Nucleus accumbens (tissue), 56 donors: ENCODE measurements around the gene PDE4B.

Source experiments
- DNase-seq, 56 donors: peaks; one replicate each; lab custom pipeline; 2025; lab: John Stamatoyannopoulos, UW

PDE4B gene

GRCh38 chr1:66346057-66346795, 553.5 kb downstream of the PDE4B start:
- no peak for DNase-seq

DNA sequence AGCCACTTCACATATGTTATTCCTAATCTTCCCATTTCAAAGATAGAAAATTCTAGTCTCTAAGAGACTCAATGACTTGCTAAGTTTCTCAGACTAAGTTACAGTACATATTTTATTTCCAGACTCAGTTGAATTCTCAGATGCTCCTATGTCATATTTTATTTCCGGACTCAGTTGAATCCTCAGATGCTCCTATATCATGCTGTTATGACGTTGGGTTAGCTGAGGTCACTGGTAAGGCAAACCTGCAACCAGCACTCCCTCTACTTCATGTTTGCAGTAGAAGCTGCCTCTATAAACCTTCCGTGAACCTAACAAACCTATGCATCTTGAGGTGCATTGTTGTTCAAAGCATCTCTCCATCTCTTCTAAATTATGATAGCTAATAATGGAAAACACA, 554.2 kb downstream of the PDE4B start:
- no peak for DNase-seq

GRCh38 chr1:66348776-66349175, 556.1 kb downstream of the PDE4B start:
- no peak for DNase-seq

GRCh38 chr1:66349242-66349641, 556.5 kb downstream of the PDE4B start:
- peak in 1 of 56 donors; percentile 14 for DNase-seq

GRCh38 chr1:66350001-66350547, 557.4 kb downstream of the PDE4B start:
- peak in 12 of 56 donors; percentile 14 to 64 (median 38) for DNase-seq

DNA sequence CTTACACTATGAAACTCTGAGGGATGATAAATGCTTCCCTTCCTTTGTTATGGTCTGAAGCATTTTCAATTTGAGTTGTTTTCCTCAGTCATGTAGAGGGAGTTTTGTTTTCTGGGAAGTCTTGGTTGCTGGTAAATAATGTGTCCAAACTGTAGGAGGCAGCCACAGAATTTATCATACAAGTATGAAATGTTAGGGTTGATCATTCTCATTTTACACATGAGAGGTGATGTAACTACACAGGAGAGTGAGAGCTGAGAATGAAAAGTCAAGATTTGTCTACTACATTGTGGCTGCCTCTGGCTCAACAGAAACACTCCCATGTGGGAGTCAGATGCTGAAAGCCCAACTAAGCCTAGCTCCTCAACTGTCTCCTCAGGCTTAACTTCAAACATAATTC, 558.8 kb downstream of the PDE4B start:
- no peak for DNase-seq

DNA sequence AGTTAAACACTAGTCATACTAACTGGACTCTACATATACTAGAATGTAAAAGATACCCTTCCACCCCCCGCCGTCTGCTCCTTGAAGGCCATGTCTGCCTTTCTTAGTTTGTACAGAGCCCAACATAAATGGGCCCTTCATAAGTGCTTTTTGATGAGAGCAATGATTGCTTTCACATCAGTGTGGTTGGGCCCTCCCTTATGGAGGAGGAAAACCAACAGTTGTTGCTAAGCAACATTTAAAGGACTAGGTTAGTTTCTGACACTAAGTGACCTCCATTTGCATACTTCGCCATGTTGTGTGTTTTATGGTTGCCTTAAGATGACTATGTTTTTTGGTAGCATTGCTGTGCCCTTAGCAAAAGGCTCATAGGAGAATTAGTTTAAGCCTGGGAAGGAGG, 559.2 kb downstream of the PDE4B start:
- DNase-seq: no peak

DNA sequence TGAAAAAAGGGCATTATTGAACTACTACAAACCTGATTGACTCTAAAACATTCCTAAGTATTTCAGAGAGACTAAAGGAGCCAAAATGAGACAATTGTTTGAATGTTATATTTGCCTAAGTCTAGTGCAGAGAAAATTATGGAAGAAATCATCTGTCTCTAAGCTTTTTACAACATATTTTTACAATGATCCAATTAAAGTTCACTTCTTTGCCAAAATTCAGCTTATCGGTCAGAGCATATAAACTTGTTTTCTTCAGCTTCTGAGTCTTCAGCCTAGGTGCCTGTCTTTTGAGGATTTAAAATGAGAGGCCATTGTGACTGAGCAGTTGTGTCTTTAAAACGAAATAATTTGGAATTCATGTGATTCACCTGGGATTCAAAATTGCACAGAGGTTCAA, 560.1 kb downstream of the PDE4B start:
- no peak for DNase-seq

DNA sequence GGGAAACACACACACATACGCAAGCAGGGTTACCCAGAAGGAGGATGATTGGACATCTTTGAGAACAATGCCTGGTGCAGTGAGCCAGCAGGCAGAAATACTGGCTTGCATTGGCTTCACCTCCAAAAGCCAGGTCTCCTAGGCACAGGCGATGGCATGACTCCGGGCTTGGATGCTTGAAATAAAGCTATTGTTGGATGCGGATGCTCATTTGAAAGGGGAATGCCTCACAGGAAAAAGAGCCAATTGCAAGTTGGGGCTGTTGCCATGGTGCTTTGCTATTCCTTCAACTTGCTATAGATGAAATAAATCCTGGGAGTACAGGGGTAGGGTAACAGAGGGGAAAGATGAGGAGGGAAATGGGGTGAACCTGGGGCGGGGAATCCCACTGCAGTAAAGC, 560.6 kb downstream of the PDE4B start:
- DNase-seq: peak in 44 of 56 donors; percentile 20 to 78 (median 52)

DNA sequence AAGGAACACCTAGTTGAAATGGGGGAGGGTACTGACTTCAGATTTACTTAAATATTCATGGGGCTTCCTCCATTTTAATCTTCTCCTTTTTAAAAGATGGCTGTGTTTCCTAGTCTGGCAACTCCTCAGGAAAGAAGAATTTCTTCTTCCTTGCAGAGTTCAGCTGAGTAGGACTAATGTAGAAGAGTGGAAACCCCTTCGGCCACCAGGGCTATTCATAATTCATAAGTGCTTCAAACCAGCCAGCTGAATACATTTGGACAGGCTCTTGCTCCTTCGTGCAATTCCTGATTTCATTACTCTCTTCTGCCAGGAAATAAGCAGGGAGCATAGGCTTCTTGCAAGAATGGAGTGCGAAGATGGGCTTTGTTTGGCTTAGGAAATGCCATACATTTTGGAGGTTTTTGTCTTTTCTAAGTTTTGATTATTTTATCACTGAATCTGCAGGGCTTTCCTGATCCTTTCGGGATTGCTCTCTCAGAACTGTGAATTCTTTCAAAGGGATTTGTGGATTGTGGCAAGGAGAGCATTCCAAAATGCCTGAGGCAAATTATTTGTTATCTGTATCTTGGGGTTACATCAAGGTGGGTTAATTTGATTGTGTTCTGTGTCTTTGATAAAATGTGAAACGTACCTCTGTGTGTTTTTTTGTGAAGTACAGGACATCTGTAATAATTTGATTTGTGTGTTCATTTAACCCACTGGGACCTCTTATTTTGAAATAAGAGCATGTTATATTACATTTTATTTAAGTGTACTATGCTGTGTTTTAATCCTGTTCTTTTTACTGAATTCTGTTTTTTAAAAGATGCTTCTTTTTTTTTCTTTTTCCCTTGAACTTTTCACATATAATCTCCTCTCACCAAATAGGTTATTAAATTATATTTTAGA, 561.9 kb downstream of the PDE4B start:
- DNase-seq: peak in 2 of 56 donors; percentile 17 to 23

DNA sequence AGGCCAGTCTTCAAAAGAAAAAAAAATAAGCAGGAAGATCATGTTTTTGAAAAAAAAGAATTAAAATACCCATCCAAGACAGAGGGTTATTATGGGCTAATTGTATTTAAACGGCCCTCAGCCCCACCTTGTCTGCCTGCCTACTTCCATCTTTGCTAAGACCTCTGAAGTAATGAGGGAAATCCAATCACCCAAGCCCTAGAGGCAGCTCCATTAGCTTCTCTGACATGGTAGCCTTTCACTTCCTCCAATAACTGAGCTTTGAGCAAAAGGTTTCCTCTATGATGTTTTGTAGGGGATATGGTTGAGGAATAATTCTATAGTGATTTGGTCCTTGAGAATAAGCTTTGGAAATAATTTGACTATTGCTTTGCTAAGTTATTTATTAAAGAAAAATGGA, 563.1 kb downstream of the PDE4B start:
- DNase-seq: no peak

DNA sequence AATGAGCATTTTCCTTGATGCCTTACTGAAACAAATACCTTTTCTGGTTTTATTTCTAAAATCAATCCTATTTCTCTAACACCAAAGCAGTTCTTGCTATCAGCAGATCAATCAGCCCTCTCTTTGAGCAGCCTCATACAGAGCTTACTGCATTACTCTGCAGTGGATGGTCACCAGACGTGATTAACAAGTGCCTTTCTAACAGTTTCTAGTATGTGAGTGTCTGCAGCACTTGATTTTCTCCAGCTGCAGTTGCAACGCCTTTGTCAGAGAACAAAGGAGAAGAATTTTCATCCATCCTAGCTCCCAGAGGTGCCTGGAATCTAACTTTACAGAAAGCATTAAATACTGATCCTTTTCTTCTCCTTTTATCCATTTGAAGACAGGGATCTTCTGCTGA, 563.9 kb downstream of the PDE4B start:
- DNase-seq: peak in 2 of 56 donors; percentile 16 to 28

- no peak for DNase-seq
These were observed 564.3 kb downstream of the PDE4B start for GRCh38 chr1:66357021-66357420.

DNA sequence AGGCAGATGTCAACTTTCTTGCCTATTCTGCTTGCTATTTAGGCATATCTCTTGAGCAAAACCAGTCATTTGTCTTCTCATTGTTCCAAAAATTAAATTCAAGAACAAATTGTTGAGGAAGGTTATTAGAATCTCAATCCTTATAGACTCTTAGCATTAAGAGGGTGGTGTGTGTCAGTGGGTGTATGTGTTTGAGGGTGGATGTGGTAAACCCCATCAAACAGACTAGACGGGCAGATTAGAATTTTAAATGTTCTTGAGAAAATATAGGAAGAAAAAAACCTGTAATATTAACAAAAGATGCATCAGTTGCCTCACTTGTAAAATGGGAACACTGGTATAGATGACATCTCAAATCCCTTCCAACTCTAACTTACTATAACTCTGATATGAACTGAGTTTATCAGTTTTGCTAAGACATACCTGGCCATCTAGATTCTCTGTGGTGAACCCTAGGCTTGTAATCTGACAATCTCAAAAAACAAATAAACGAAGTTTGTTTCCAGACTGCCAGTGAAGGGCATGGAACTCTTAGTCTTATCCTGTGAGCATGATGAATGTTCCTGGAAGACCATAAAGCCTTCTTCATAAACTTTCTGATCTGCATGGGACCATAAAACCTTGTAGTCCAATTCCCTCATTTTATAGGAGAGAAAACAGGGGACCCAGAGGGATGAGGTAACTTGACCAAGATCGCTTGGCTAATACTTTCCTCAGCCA, 564.9 kb downstream of the PDE4B start:
- no peak for DNase-seq

GRCh38 chr1:66359269-66359668, 566.6 kb downstream of the PDE4B start:
- DNase-seq: no peak

GRCh38 chr1:66359815-66360214, 567.1 kb downstream of the PDE4B start:
- no peak for DNase-seq

GRCh38 chr1:66360285-66360724, 567.6 kb downstream of the PDE4B start:
- peak in 1 of 56 donors; percentile 18 for DNase-seq

DNA sequence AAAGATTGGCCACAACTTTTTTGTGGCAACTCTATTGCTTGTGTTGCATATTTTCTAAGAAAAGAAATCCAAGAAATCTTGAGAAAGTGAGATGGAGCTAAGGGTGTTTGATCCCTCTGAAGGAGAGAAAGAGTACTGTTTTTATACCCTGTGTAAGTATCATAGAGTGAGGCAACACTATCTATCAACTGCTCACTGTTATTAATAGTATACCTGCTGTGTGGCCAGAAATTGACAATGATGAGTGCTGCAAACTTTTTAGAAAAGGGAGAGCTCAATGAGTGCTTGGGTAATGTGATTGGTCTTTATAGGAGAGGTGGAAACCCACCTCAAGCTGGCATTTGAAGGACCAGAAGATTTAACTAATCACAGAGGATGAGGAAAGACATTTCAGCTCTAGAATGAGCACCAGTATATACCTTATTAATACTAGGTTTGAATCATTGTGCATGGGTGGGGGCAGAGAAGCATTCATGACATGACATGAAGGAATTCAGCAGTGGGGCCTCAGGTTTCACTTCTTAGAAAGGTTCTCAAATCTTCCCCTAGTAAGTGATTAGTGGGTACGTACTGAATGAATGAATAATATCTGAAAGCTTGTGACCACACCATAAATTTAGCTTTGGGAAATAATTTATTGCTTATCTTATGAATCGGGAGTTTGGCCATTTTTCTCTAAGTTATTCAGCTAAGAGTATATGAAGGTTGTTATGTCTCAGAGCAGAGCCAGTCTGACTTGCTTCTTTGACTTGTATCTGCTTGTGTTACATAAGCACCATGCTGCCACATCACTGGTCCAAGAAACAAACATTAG, 572.1 kb downstream of the PDE4B start:
- no peak for DNase-seq

DNA sequence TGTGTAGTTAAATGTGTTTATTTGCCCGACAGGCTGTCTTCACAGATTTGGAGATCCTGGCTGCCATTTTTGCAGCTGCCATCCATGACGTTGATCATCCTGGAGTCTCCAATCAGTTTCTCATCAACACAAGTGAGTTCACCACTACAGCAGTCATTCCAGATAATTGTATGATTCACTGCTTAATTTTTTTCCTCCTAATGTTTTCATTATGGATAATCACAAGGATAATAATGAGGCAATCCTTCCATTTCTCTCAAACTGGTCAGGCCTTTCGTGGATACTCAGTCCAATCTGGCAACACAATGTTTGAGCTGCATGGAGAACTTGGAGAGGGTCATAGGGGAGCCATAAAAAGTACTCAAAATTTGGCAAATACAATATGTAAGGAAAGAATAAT, 572.9 kb downstream of the PDE4B start:
- no peak for DNase-seq

DNA sequence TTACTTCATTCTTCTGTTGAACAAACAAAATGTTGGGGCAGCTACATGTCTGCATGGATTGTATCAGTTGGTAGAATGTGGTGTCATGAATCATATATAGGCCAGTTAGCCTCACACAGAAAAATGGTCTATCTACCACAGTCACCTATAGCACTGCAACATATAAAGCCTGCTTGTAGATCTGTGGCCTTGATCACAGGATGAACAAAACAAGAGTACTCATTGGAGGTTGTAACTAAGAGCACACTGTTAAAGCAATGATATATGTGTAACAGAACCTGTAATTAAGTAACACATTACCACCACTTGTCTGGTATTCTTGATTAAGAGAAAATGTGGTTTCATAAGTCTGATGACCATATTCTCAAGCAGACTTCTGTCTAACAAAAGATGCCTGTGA, 573.9 kb downstream of the PDE4B start:
- DNase-seq: no peak
